Stimulated activated CD4-positive, alpha-beta T cell treated with anti-CD3 and anti-CD28 coated beads, Interleukin-1b, Interleukin-23, amount 100 ng/mL, for 1 hour (primary cell): ENCODE measurements around the gene SGK1.
"Not testable (repeated sequence)": the region's sequence is repeated elsewhere in the genome, so short reads cannot be mapped to it uniquely, and the experiment has no call there.

ENCODE experiments used
- DNase-seq, 2 donors: peaks; one replicate each; pipeline ENCODE4 v3.0.0-alpha.2; 2020; ENCODE audit warnings: low read depth in 2 of 2

Gene SGK1

GRCh38 chr6:134304381-134304780 is 13.5 kb downstream of the SGK1 start:
- DNase-seq, result not testable (repeated sequence)

- DNase-seq, result no peak
These were observed 14.0 kb downstream of the SGK1 start for GRCh38 chr6:134303891-134304290.

- DNase-seq, result no peak
These were observed 18.7 kb downstream of the SGK1 start for GRCh38 chr6:134299236-134299635.

GRCh38 chr6:134296762-134297161 is 21.1 kb downstream of the SGK1 start:
- DNase-seq, result no peak

- no peak for DNase-seq
These were observed 21.9 kb downstream of the SGK1 start for GRCh38 chr6:134295953-134296553.

- DNase-seq, result no peak
These were observed 24.2 kb downstream of the SGK1 start for GRCh38 chr6:134293659-134294161.

GRCh38 chr6:134291156-134291555 is 26.8 kb downstream of the SGK1 start:
- DNase-seq, result no peak

- no peak for DNase-seq
These were observed 28.7 kb downstream of the SGK1 start for GRCh38 chr6:134289204-134289575.

GRCh38 chr6:134288538-134289203 is 29.2 kb downstream of the SGK1 start:
- no peak for DNase-seq

- DNase-seq, result no peak
These were observed 29.9 kb downstream of the SGK1 start for GRCh38 chr6:134287859-134288537.

- DNase-seq, result no peak
These were observed 35.1 kb downstream of the SGK1 start for GRCh38 chr6:134282816-134283215.

- no peak for DNase-seq
These were observed 36.5 kb downstream of the SGK1 start for GRCh38 chr6:134281388-134281787.

- no peak for DNase-seq
These were observed 39.9 kb downstream of the SGK1 start for GRCh38 chr6:134278000-134278399.

- DNase-seq, result not testable (repeated sequence)
These were observed 41.0 kb downstream of the SGK1 start for GRCh38 chr6:134276891-134277377.

GRCh38 chr6:134272374-134272773 is 45.5 kb downstream of the SGK1 start:
- no peak for DNase-seq

- DNase-seq, result no peak
These were observed 50.0 kb downstream of the SGK1 start for GRCh38 chr6:134267917-134268361.

- DNase-seq, result no peak
These were observed 51.1 kb downstream of the SGK1 start for GRCh38 chr6:134266776-134267175.

- no peak for DNase-seq
These were observed 56.1 kb downstream of the SGK1 start for GRCh38 chr6:134261766-134262165.

- no peak for DNase-seq
These were observed 59.0 kb downstream of the SGK1 start for GRCh38 chr6:134258849-134259306.

GRCh38 chr6:134257516-134257915 is 60.4 kb downstream of the SGK1 start:
- DNase-seq, result no peak

GRCh38 chr6:134256862-134257261 is 61.0 kb downstream of the SGK1 start:
- no peak for DNase-seq

GRCh38 chr6:134255280-134255679 is 62.6 kb downstream of the SGK1 start:
- not testable (repeated sequence) for DNase-seq

GRCh38 chr6:134254118-134254517 is 63.8 kb downstream of the SGK1 start:
- DNase-seq, result no peak
